Activated naive CD8-positive, alpha-beta T cell treated with anti-CD3 and anti-CD28 coated beads for 36 hours (primary cell): ENCODE measurements around the gene CENPX. TPM values are rescaled to one million over a fixed set of nuclear protein-coding genes. Genes with fewer than 3 reads are reported as not detected.

Source experiments
- DNase-seq: peaks from one replicate; pipeline ENCODE4 v3.0.0; 2021
- H3K27ac Mint-ChIP-seq: one replicate; pipeline ENCODE4 v1.8.0; 2022; ENCODE audit warnings: mild to moderate bottlenecking, moderate library complexity, mixed read lengths
- H3K27me3 Mint-ChIP-seq: one replicate; pipeline ENCODE4 v1.8.0; 2022; ENCODE audit warnings: mild to moderate bottlenecking, mixed read lengths
- H3K36me3 Mint-ChIP-seq: one replicate; pipeline ENCODE4 v1.8.0; 2021; ENCODE audit warnings: mild to moderate bottlenecking, mixed read lengths
- H3K4me1 Mint-ChIP-seq: one replicate; pipeline ENCODE4 v1.8.0; 2021; ENCODE audit warnings: mixed read lengths
- H3K4me3 Mint-ChIP-seq: one replicate; pipeline ENCODE4 v1.8.0; 2022; ENCODE audit warnings: mild to moderate bottlenecking, moderate library complexity, mixed read lengths
- H3K9me3 Mint-ChIP-seq: one replicate; pipeline ENCODE4 v1.8.0; 2022; ENCODE audit warnings: mixed read lengths
- total RNA-seq, 2 experiments: library from RNA; stranded (reverse); gene quantifications; one replicate each; pipeline ENCODE4 v1.2.3, GENCODE V29; 2021

CENPX gene
- total RNA-seq, 2 experiments from 2014 or later = 119 to 131 TPM

GRCh38 chr17:81996757-81997441, 25.8 kb downstream of the CENPX start:
- H3K4me1 Mint-ChIP-seq = no peaks in the 10 kb centered on the region
- no peak overlapping the region for H3K27ac Mint-ChIP-seq
- H3K36me3 Mint-ChIP-seq = no peaks in the 10 kb centered on the region
- H3K9me3 Mint-ChIP-seq = no peaks in the 10 kb centered on the region
- H3K27me3 Mint-ChIP-seq = no peaks in the 10 kb centered on the region
- no peak for DNase-seq
- no peak overlapping the region for H3K4me3 Mint-ChIP-seq

- H3K27ac Mint-ChIP-seq = no peak overlapping the region
- H3K36me3 Mint-ChIP-seq = no peaks in the 10 kb centered on the region
- H3K9me3 Mint-ChIP-seq = no peaks in the 10 kb centered on the region
These were observed 26.4 kb downstream of the CENPX start for GRCh38 chr17:81996232-81996756.

GRCh38 chr17:81995463-81996231, 27.0 kb downstream of the CENPX start:
- no peak overlapping the region for H3K4me3 Mint-ChIP-seq
- H3K27ac Mint-ChIP-seq = no peak overlapping the region
- H3K36me3 Mint-ChIP-seq = no peaks in the 10 kb centered on the region
- DNase-seq = no peak
- no peaks in the 10 kb centered on the region for H3K4me1 Mint-ChIP-seq
- H3K27me3 Mint-ChIP-seq = no peaks in the 10 kb centered on the region
- H3K9me3 Mint-ChIP-seq = no peaks in the 10 kb centered on the region

More at GRCh38 chr17:81996232-81996756, 26.4 kb downstream of the CENPX start:
- H3K4me3 Mint-ChIP-seq = no peak overlapping the region
- no peak for DNase-seq
- H3K4me1 Mint-ChIP-seq = no peaks in the 10 kb centered on the region
- no peaks in the 10 kb centered on the region for H3K27me3 Mint-ChIP-seq

GRCh38 chr17:81994593-81995462, 27.9 kb downstream of the CENPX start:
- Mint-ChIP-seq H3K27ac (no peak overlapping the region), H3K4me1 (no peaks in the 10 kb centered on the region), H3K9me3 (no peaks in the 10 kb centered on the region), H3K4me3 (no peak overlapping the region), H3K36me3 (no peaks in the 10 kb centered on the region), H3K27me3 (no peaks in the 10 kb centered on the region)
- DNase-seq = no peak

- no peak for DNase-seq
- Mint-ChIP-seq H3K4me1 (no peaks in the 10 kb centered on the region), H3K4me3 (no peak overlapping the region), H3K27me3 (no peaks in the 10 kb centered on the region), H3K9me3 (no peaks in the 10 kb centered on the region), H3K27ac (no peak overlapping the region), H3K36me3 (no peaks in the 10 kb centered on the region)
These were observed 28.7 kb downstream of the CENPX start for GRCh38 chr17:81993729-81994592.

- Mint-ChIP-seq H3K36me3 (no peaks in the 10 kb centered on the region), H3K27ac (no peak overlapping the region), H3K4me1 (no peaks in the 10 kb centered on the region), H3K4me3 (no peak overlapping the region), H3K27me3 (no peaks in the 10 kb centered on the region), H3K9me3 (no peaks in the 10 kb centered on the region)
- no peak for DNase-seq
These were observed 30.2 kb downstream of the CENPX start for GRCh38 chr17:81992306-81993102.

GRCh38 chr17:81991684-81992305, 30.9 kb downstream of the CENPX start:
- peaks cover 2% of the 10 kb centered on the region for H3K36me3 Mint-ChIP-seq
- H3K27ac Mint-ChIP-seq = no peak overlapping the region
- H3K9me3 Mint-ChIP-seq = no peaks in the 10 kb centered on the region
- no peaks in the 10 kb centered on the region for H3K27me3 Mint-ChIP-seq
- no peak for DNase-seq
- no peak overlapping the region for H3K4me3 Mint-ChIP-seq
- no peaks in the 10 kb centered on the region for H3K4me1 Mint-ChIP-seq

GRCh38 chr17:81990836-81991683, 31.6 kb downstream of the CENPX start:
- H3K36me3 Mint-ChIP-seq = peaks cover 2% of the 10 kb centered on the region
- H3K4me3 Mint-ChIP-seq = no peak overlapping the region
- H3K9me3 Mint-ChIP-seq = no peaks in the 10 kb centered on the region
- no peaks in the 10 kb centered on the region for H3K4me1 Mint-ChIP-seq
- H3K27me3 Mint-ChIP-seq = no peaks in the 10 kb centered on the region
- DNase-seq = no peak
- no peak overlapping the region for H3K27ac Mint-ChIP-seq

GRCh38 chr17:81987161-81987770, 35.4 kb downstream of the CENPX start:
- no peak for DNase-seq
- Mint-ChIP-seq H3K27ac (no peak overlapping the region), H3K4me1 (no peaks in the 10 kb centered on the region), H3K27me3 (no peaks in the 10 kb centered on the region), H3K9me3 (no peaks in the 10 kb centered on the region), H3K4me3 (no peak overlapping the region), H3K36me3 (peaks cover 10% of the 10 kb centered on the region)

- Mint-ChIP-seq H3K4me1 (no peaks in the 10 kb centered on the region), H3K4me3 (no peak overlapping the region), H3K27ac (no peak overlapping the region), H3K36me3 (peaks cover 10% of the 10 kb centered on the region), H3K9me3 (no peaks in the 10 kb centered on the region), H3K27me3 (no peaks in the 10 kb centered on the region)
- no peak for DNase-seq
These were observed 36.1 kb downstream of the CENPX start for GRCh38 chr17:81986606-81987005.

- H3K27me3 Mint-ChIP-seq = no peaks in the 10 kb centered on the region
- no peaks in the 10 kb centered on the region for H3K9me3 Mint-ChIP-seq
- H3K4me1 Mint-ChIP-seq = peaks cover 8% of the 10 kb centered on the region
- H3K36me3 Mint-ChIP-seq = peaks cover 15% of the 10 kb centered on the region
- no peak overlapping the region for H3K4me3 Mint-ChIP-seq
- no peak for DNase-seq
- H3K27ac Mint-ChIP-seq = no peak overlapping the region
These were observed 37.8 kb downstream of the CENPX start for GRCh38 chr17:81984773-81985410.
